Measurements from ENCODE around the gene SCFD2.

SCFD2 gene

DNA sequence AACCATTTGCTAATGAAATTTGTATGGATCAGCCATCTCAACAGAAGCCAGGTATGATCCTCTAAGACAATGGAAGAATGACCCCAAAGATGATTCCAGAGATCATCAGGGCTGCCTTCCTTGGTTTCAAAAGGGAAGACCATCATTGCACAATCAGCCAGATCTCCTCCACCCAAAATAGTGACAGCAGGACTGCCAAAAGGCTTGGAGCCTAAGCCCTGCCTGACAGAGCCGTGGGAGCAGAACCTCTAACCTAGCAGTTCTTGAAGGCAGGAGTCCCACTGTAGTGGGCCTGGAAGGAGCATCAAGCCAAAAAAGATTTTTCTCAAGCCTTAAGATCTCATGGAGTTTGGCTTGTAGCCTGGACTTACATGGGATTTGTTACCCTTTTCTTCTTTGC, 277.7 kb downstream of the SCFD2 start:
- in situ Hi-C loops (cut with HindIII; ENCODE audit: low pct_ligation_motif_present, low sequenced_read_pairs), result no loop called here

DNA sequence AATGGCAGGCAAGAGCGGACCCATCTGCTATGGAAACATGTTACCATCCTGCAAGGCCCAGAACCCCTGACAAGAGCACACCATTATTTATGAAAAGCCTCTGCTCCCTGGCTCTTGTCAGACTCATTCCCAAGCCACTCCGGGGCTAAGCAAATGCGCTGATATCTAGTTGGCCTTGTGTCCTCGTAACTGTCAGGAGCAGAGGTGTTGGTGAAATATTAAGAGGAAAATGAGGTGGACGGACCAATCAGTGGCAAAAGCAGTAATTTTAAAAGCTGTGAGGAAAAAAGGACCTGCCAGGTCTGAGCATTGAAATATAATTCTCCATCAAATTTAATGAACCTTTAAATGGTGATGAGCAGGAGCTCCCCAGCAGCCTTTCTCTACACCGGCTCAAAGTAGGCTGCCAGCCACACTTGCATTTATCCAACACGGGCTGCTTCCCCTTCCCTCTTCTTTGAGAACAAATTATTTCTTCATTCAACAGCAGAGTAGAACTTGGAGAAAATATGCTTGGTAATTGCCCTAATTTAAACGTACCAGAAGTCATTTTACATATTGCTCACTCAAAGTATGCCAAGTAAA, 289.4 kb downstream of the SCFD2 start:
- H3K36me3 ChIP-seq (replicated peaks), result no peaks in the 10 kb centered on the region
- no peak for DNase-seq
- in situ Hi-C loops (cut with HindIII; ENCODE audit: low pct_ligation_motif_present, low sequenced_read_pairs), result no loop called here
- no peak overlapping the region for H3K4me3 ChIP-seq (ENCODE audit: low read depth, low read length)
- H3K27me3 ChIP-seq (replicated peaks), result no peaks in the 10 kb centered on the region
- no peak overlapping the region for H3K27ac ChIP-seq
- TF ChIP-seq, protein P1, sequence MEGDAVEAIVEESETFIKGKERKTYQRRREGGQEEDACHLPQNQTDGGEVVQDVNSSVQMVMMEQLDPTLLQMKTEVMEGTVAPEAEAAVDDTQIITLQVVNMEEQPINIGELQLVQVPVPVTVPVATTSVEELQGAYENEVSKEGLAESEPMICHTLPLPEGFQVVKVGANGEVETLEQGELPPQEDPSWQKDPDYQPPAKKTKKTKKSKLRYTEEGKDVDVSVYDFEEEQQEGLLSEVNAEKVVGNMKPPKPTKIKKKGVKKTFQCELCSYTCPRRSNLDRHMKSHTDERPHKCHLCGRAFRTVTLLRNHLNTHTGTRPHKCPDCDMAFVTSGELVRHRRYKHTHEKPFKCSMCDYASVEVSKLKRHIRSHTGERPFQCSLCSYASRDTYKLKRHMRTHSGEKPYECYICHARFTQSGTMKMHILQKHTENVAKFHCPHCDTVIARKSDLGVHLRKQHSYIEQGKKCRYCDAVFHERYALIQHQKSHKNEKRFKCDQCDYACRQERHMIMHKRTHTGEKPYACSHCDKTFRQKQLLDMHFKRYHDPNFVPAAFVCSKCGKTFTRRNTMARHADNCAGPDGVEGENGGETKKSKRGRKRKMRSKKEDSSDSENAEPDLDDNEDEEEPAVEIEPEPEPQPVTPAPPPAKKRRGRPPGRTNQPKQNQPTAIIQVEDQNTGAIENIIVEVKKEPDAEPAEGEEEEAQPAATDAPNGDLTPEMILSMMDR (IDR thresholded peaks at IDR 0.05; ENCODE audit: low read depth, low read length, missing control alignments), result no peak

More for the DNA sequence above, 277.7 kb downstream of the SCFD2 start:
- DNase-seq, result no peak
- TF ChIP-seq, protein P1 (IDR thresholded peaks at IDR 0.05; ENCODE audit: low read depth, low read length, missing control alignments), result no peak
- H3K4me3 ChIP-seq (ENCODE audit: low read depth, low read length), result no peak overlapping the region
- H3K27ac ChIP-seq, result no peak overlapping the region
- H3K36me3 ChIP-seq (replicated peaks), result no peaks in the 10 kb centered on the region
- H3K27me3 ChIP-seq (replicated peaks), result no peaks in the 10 kb centered on the region

DNA sequence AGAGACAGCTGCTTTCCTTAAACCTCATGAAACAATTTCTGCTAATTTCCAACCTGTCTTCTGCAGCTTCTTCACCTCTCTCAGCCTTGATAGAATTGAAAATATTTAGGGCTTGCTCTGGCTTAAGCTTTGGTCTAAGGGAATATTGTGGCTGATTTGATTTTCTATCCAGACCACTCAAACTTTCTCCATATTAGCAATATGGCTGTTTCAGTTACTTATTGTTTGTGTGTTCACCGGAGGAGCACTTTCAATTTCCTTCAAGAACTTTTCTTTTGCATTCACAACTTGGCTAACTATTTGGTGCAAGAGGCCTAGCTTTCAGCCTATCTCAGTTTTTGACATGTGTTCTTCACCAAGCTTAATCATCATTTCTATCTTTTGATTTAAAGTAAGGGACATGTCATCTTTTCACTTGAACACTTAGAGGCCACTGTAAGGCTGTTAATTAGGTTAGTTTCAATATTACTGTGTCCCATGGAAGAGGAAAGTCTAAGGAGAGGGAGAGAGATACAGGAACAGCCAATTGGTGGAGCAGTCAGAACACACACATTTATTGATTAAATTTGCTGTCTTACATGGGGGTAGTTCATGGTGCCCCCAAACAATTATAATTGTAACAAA, 290.6 kb downstream of the SCFD2 start:
- no peaks in the 10 kb centered on the region for H3K27me3 ChIP-seq (replicated peaks)
- no peak for DNase-seq
- no peak overlapping the region for H3K4me3 ChIP-seq (ENCODE audit: low read depth, low read length)
- TF ChIP-seq, protein P1 (IDR thresholded peaks at IDR 0.05; ENCODE audit: low read depth, low read length, missing control alignments), result no peak
- no peak overlapping the region for H3K27ac ChIP-seq
- no peaks in the 10 kb centered on the region for H3K36me3 ChIP-seq (replicated peaks)
- in situ Hi-C loops (cut with HindIII; ENCODE audit: low pct_ligation_motif_present, low sequenced_read_pairs), result no loop called here

DNA sequence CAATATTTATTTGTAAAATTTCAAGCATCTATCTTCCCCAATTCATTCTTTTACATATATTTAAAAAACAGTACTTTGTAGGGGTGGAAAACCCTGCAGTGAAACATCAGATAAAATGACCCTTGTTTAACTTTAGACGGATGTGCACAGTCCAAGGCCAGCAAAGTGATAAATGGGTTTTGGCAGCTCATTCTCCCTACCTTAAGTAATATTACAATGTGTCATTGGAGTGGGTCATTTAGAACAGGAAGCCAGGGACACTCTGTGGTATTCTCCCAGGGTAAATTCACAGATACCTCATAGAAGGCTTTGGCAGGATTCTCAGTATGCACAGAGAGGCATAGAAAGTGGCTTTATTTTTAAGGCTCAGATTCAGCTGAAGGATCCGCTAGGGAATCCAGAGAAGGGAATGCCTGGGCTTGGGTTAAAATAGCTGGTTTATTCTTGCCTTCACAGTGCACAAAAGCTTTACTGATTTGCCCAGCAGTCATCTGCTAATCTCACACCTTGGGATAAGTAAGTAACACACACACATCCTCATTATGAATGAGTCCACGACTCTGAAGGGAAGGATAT, 297.0 kb downstream of the SCFD2 start:
- H3K27ac ChIP-seq, result no peak overlapping the region
- in situ Hi-C loops (cut with HindIII; ENCODE audit: low pct_ligation_motif_present, low sequenced_read_pairs), result no loop called here
- no peak overlapping the region for H3K4me3 ChIP-seq (ENCODE audit: low read depth, low read length)
- H3K27me3 ChIP-seq (replicated peaks), result no peaks in the 10 kb centered on the region
- TF ChIP-seq, protein P1 (IDR thresholded peaks at IDR 0.05; ENCODE audit: low read depth, low read length, missing control alignments), result no peak
- no peak for DNase-seq
- no peaks in the 10 kb centered on the region for H3K36me3 ChIP-seq (replicated peaks)

DNA sequence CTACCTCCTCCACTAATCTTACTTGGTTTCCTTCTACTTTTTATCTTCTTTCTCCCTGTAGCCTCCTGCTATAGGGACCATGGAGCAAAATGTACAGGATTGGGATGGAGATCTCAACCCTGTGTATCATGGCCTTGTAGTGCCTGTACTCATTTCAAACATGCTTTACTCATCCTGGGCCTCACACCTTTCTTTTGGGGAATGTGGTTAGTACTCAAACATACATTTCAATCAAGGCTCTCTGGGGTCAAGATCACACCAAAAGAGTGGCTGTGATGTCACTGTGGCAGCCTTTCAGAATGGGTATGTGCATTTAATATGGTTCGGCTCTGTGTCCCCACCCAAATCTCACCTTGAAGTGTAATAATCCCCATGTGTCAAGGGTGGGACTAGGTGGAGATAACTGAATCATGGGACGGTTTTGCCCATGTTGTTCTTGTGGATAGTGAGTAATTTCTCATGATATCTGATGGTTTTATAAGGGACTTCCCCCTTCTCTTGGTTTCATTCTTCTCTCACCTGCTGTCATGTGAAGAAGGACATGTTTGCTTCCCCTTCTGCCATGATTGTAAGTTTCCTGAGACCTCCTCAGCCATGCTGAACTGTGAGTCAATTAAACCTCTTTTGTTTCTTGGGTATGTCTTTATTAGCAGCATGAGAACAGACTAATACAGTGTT, 298.6 kb downstream of the SCFD2 start:
- in situ Hi-C loops (cut with HindIII; ENCODE audit: low pct_ligation_motif_present, low sequenced_read_pairs), result no loop called here
- TF ChIP-seq, protein P1 (IDR thresholded peaks at IDR 0.05; ENCODE audit: low read depth, low read length, missing control alignments), result no peak

More for the DNA sequence above, 298.6 kb downstream of the SCFD2 start:
- Histone ChIP-seq H3K27me3 (replicated peaks) (no peaks in the 10 kb centered on the region), H3K36me3 (replicated peaks) (no peaks in the 10 kb centered on the region), H3K27ac (no peak overlapping the region), H3K4me3 (ENCODE audit: low read depth, low read length) (no peak overlapping the region)
- no peak for DNase-seq
